GM10266 (cell line): ENCODE data around the gene MEIOB.

Experiments used
- DNase-seq: peaks from one replicate; pipeline ENCODE4 v3.0.0; 2012; ENCODE audit errors: extremely low spot score
- TF ChIP-seq, protein P1 (sequence below): IDR thresholded peaks from 2 replicates; pipeline ENCODE4 v1.5.1; 2012; ENCODE audit warnings: mild to moderate bottlenecking, low read depth; ENCODE audit not compliant: control insufficient read depth, insufficient read depth; ENCODE audit errors: missing control alignments

MEIOB gene

GRCh38 chr16:1788095-1788707 is 83.8 kb downstream of the MEIOB start:
- DNase-seq: no peak
- TF ChIP-seq, protein P1, sequence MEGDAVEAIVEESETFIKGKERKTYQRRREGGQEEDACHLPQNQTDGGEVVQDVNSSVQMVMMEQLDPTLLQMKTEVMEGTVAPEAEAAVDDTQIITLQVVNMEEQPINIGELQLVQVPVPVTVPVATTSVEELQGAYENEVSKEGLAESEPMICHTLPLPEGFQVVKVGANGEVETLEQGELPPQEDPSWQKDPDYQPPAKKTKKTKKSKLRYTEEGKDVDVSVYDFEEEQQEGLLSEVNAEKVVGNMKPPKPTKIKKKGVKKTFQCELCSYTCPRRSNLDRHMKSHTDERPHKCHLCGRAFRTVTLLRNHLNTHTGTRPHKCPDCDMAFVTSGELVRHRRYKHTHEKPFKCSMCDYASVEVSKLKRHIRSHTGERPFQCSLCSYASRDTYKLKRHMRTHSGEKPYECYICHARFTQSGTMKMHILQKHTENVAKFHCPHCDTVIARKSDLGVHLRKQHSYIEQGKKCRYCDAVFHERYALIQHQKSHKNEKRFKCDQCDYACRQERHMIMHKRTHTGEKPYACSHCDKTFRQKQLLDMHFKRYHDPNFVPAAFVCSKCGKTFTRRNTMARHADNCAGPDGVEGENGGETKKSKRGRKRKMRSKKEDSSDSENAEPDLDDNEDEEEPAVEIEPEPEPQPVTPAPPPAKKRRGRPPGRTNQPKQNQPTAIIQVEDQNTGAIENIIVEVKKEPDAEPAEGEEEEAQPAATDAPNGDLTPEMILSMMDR: no peak

- TF ChIP-seq, protein P1: no peak
Observed at GRCh38 chr16:1787322-1788094, 84.5 kb downstream of the MEIOB start.

DNA sequence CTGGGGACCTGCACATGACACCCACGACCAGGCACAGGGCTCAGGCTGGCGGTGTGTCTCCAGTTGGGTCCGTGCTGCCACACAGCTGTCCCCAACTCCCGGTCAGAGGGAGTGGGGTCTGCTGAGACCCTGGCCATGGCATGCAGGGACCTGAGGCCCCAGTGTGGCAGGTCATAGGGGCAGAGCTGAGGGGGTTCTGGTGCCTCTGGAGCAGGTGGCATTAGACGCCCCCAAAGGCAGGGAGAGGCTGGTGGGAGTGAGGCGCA is 85.0 kb downstream of the MEIOB start:
- TF ChIP-seq, protein P1: no peak
- no peak for DNase-seq

More at GRCh38 chr16:1787322-1788094, 84.5 kb downstream of the MEIOB start:
- no peak for DNase-seq

DNA sequence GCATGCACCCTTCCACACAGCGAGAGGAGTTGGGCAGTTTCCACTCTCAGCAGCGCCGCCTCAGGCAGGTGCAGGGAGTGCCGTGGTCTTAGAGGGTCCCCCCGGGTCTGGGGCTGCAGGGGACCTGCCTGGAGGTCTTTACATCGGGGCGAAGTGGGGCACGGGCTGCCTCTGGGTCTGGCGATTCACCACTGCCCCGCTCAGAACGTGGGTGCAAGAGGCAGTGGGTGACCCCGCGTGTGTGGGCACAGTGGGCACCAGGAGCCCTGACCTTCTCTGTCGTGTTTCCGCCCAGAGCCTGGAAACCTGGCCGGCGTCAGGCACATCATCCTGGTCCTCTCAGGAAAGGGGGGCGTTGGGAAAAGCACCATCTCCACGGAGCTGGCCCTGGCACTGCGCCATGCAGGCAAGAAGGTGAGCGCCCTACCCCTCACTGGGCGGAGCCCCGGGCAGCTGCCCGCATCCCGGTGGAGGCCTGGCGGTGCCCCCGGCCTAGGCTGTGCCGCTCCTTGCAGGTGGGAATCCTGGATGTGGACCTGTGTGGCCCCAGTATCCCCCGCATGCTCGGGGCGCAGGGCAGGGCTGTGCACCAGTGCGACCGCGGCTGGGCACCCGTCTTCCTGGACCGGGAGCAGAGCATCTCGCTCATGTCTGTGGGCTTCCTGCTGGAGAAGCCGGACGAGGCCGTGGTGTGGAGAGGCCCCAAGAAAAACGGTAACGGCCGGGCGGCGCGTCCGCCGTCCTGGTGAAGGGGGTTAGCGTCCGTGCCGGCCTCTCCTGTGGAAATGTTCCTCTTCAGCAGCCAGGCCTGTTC is 85.5 kb downstream of the MEIOB start:
- TF ChIP-seq, protein P1: no peak
- DNase-seq: no peak

GRCh38 chr16:1785846-1786170 is 86.2 kb downstream of the MEIOB start:
- DNase-seq: no peak
- TF ChIP-seq, protein P1: no peak

DNA sequence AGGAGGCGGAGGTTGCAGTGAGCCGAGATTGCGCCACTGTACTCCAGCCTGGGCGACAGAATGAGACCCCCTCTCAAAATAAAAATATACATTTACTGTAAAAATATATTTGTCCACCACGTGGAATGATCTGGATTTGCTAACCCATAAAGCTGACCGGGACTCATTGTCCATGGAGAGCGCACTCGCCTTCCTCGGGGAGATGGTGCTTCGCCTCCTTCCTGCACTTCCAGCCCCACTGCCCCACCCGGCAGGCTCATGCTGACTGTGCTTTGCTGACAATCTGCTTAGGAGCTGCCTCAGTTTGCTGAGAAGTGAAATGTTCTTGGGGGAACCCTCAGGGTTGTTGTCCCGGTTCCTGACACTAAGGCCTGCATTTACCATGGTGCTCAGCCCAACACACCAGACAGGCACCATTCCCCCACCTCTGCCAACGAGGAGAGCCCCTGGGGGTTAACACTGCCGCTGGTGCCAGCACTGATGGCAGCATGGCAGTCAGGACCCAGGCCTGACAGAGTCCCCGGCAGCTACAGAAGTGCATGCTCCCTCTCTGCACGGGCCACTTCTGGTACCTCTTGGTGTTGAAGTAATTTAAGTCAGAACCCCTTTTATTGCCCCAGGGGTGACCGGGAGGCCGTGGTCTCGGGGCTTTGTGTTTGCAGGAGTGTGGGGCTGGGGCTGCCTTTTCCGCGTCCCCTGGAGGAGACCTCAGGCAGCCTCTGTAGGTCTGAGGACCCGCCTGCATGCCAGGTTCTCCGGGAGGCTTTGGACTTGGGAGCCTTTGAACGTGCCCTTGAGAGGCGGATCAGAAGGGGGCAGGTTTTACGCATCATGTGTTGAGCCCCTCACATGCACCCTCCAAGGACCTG is 86.8 kb downstream of the MEIOB start:
- TF ChIP-seq, protein P1: no peak
- DNase-seq: no peak
